Midbrain (tissue), 1 donor: ENCODE data around the gene SLC9A5.
A peak's percentile ranks its signal among the peaks of the same experiment; 100 is the strongest.

ENCODE experiments used
- DNase-seq: peaks from one replicate; lab custom pipeline; 2025; lab: John Stamatoyannopoulos, UW

Gene SLC9A5

DNA sequence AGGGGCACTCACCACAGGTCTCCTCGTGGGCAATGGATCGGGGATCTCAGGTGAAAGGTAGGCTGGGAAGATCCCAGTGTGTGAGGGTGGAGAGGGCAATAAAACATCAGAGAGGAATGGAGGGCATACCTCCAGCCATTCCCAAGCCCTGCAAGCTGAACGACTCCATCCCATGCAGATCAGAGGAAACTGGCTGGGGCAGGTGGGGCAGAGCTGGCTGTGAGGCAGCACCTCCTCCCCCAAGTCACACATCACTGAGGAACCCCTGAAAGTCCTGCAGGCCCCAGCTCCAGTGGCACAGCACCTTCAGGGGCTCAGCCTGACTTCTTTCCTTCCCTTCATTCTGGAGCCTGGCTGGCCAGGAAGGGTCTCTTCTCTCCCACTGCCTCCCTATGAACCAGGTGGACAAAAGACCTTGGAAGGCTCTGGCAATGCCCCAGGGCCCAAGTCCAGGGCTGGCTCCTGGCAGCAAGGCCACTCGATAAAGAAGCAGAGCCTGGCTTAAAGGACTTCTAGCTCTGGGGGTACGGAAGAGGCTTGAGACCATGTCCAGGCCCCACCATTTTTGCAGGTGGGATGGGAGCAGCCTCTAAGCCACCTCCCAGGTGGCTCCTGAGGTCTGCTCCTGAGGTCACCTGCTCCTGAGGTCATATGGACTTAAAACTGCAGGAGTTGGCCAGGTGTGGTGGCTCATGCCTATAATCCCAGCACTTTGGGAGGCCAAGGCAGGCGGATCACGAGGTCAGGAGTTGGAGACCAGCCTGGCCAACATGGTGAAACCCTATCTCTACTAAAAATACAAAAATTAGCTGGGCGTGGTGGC is 35.4 kb upstream of the SLC9A5 start:
- DNase-seq = no peak

DNA sequence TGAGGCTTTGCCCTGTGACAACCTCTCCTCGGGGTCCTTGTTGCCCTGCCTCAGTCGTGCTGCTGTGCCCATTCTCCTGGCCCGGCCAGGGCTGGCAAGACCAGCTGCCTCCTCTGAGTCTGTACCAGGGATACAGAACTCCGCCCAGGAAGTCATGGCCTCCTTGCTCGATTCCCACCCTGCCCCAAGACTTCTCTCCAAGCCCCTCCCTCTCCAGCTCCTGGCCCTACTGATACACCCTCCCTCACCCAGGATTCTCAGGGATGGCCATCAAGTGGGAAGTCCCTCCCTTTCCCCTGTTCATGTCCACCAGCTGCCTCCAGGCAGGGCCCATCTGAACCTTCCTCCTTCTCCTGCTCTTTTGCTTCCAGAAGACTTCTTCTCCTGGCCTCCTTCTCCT is 33.1 kb upstream of the SLC9A5 start:
- DNase-seq = no peak

DNA sequence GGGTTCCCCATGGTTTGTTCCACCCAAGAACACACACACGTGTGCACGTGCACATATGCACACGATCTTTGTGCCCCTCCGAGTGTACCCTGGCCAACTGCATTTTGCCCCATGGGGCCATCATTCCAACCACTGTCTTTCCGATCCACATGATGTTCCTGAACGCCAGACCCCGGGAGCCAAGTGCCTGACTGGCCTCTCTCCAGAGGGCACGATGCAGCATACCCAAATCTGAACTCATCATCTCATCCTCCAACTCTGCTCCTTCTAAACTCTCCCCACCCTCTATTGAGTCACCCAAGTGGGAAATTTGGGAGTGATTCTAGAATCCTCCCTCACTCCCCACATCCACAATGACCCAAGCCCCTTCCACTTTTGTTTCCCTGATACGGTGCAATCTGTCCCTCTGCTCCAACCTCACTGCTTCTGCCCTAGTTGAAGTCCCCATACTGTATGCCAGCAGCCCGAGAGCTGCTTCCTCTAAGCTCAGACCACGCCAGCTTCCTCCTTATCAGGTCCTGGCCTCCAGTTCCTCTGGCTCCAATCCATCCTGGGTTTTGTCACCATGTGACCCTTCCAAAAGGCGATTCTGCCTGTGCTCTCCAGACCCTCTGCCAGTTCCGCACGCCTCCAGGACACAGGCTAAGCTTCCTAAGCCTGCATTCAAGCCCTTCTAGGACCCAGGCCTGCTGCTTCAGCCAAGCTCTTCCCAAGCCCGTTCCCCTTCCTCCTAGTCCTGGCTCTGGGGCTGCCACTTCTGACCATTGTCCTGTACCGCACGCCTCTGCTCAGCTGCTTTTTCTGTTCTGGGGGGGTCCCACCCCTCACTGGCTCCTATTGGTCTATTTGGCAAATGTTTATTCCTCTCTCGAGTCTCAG is 31.9 kb upstream of the SLC9A5 start:
- peak; percentile 25 for DNase-seq

DNA sequence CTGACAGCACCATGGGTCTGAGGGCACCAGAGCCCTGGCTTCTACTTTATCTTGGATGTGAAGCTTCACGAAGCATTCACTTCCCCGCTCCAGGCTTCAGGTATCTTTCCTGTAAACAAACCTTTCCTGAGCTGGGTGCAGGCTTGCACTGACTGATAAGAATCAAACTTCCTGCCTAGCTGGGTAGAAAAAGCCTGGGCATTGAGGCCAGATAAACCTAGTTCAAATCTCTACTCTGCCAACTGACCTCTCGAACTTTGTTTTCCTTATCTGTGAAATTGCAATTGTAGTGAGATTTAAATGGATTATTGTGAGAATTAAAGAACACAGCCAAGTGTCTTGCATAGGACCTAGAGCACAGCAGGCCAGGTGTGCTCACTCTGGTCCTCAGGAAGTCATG is 24.8 kb upstream of the SLC9A5 start:
- DNase-seq = no peak

DNA sequence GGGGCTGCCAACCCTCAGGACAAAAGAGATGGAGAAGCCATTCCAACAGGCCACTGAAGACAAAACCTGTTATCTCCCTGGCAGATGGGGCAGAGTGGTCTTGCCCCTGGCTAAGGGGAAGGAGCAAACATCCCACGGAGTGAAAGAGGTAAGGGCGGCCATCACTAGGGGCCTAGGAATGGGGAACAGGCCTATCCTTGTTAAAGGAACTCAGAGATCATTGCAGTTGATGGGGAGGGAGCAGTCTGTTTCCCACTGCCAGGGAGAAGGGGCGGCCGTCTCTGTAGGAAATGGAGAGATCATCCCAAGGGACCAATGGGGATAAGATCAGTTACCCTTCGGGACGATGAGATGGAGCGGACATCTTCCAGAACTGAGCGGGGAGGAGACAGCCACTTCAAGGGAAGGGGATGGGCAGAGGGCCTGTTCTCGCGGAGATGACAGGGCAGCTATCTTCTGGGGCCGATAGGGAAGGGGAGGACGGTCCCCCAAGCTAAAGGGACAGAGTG is 22.4 kb upstream of the SLC9A5 start:
- no peak for DNase-seq

DNA sequence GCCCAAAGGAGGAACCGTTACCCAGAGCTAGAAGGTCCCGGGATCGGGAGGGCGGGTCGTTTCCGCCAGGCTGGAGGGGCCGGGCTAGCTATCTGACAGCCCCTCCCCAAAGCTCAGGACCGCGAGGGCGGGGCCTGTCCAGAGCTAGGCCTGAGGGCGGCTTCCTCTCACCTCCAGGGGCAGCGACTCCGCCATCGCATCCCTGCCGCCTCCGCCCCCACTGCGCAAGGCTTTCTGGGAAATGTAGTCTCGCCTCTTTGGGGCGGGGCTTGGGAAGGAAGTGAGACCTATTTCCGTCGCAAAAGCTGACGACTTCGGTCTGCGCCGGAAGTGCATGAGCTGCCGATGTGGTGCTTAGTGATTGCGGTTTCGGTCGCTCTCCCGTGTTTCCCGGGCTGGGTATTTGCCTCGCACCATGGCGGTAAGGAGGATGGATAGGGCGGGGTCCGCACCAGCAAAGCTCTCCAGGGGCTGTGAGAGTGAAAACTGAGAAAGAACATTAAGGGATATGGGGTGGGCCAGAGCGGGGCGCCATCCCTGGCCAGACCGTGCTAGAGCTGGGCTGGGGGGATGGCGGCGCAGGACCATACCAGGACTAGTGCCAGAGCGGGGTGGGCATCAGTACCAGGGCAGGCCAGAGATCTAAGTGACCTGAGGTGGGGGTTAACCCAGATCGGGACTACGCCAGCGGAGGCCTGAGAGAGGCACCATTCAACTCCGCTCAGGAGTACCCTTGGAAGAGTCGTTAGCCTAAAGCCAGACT is 21.8 kb upstream of the SLC9A5 start, which contains the start of gene TMEM208:
Gene TMEM208, plus strand, starts transcription at position 327 of the 763 bp plus-strand sequence. Its CDS starts 89 bp downstream, at position 416.
- DNase-seq = peak; percentile 97

DNA sequence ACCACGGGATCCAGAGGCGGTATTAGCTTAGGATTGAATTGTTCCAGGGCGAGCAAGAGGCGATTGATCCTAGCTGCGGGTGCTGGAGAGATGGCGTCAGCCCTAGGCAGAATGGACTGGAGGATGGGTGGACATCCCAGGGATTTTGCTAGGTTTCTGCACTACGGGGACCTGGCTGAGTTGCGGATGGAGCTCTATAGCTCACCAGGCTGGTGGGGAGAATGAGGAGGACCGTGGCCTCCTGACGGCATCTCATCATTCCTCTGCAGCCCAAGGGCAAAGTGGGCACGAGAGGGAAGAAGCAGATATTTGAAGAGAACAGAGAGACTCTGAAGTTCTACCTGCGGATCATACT is 21.2 kb upstream of the SLC9A5 start:
- no peak for DNase-seq

DNA sequence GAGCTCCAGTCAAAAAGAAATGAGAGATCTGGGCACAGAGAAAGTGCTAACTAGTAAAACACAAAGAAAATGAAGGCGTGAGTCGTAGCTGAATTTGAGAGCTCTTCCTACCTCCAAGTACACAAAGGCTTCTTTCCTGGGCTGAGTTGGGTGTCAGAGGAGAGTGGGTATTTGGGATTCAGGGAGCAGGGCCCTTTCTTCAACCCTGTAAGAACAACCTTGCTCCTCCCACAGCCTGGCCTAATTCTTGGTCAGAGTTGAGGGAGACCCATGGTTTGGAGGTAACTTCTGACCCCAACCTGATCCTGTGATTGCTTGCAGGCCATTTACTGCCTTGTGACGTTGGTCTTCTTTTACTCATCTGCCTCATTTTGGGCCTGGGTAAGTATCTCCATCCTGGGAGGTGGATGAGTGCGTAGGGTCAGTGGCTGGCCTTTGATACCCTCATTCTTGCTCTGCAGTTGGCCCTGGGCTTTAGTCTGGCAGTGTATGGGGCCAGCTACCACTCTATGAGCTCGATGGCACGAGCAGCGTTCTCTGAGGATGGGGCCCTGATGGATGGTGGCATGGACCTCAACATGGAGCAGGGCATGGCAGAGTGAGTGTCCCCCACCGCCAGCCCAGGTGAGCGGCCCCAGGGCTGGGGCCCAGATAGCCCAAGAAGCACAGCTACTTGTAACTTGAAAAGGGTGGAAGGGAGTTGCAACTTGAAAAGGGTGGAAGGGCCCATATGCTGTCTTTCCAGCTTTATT is 20.6 kb upstream of the SLC9A5 start:
- DNase-seq = no peak

DNA sequence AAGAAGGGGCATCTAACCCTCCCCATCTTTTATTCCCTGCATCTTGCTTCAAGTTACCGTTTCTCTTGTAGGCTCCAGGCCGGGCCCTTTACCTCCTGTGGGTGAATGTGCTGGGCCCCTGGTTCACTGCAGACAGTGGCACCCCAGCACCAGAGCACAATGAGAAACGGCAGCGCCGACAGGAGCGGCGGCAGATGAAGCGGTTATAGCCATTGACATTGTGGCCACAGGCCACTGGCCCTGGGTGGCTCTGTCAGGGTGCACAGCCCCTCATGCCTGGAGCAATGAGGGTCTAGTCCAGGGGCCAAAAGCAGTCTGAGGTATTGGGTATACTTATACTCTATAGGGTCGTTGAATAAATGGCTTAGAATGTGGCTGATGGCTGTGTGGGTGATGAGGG is 19.9 kb upstream of the SLC9A5 start:
- DNase-seq = no peak

DNA sequence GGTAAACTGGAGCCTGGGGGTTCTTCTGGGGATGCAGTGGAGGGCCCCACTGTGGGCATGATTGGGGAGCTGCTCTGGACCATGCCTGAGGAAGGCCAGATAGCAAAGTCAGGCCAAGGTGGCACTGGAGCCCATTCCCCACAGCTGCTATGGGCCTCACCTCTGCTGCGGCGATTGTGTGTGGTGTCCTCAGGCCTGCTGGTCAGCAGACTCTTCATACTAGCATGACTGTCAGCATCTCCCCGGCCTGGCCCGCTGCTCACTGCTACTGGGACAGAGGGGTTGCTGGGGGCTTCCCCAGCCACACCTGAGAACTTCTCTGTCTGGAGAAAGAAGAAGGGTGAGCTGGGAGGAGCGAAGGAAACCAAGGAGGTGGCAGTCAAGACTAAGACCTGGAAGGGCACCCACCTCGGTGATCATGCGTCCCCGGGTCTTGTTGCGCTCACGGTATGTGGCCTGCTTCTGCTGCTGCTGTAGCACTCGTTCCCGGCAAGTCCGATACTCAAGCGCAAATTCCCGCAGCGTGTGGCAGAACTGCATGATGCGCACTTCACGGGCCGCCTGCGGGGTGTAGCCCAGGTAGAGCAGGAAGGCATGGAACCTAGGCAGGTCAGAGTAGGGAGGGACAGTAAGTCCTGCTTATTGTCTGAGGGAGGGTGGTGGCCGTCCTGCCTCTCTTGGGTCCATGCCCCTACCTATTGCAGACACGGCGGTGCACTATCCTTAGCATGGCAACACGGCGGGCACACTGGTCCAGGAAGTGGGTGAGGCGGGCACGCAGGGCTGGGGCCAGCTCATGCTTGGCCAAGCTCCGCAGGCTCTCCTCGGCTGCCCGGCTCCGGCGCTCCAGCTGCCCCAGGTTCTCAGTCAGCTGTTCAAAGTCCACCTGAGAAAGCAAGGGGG is 18.6 kb upstream of the SLC9A5 start:
- no peak for DNase-seq

DNA sequence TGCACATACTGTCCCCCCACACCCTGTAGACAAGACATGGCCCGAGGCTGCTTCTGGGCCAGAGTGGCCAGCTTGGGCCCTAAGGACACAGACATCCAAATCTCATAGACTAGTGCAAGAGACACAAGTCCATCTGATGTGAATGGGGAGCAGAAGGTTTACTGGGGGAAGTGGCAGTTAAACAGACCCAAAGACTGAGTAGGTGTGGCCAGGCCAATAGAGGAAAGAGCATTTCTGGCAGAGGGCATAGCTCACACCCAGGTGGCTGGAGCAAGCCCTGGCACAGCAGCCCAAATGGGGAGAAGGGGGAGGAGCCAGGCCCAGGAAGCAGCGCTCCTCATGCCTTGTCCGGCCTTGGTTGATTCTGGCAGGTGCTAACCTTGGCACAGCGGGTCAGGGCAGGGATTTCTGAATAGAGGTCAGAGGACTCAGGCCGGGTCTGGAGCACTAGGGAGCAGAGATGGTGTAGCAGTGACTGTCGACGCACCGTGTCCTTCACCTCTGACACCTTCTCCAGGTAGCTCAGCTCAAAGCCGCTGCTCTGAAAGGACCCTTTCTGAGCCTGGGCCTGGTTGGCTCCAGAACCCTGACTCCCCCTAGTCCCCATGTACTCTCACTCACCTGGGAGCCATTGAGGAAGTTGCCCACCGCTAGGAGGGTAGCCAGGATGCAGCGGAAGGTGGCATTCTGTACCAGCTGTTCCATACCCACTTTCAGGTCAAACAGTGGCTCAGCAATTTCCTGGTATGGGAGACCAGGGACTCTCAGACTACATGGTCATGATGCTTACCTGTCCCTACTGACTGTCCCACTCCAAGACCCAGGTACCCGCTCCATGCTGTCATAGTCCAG is 17.7 kb upstream of the SLC9A5 start:
- no peak for DNase-seq

DNA sequence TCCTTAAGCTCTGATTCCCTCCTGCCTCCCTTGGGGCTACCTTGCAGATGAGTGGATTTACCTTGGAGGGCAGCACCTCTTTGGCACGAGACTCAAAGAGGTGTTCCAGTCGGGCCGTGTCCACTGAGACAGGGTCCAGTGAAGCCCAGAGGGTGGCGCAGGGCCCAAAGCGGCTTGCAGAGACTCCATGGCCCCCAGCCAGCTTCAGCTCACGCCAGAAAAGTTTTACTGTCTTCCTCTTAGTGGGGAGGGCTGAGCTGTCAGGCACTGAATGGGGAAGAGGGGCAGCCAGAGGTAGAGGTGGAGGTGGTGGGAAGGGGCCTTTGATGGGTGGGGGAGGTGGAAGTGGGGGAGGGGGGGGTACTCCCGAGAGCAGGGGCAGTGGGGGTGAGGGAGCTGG is 15.2 kb upstream of the SLC9A5 start:
- DNase-seq = no peak

DNA sequence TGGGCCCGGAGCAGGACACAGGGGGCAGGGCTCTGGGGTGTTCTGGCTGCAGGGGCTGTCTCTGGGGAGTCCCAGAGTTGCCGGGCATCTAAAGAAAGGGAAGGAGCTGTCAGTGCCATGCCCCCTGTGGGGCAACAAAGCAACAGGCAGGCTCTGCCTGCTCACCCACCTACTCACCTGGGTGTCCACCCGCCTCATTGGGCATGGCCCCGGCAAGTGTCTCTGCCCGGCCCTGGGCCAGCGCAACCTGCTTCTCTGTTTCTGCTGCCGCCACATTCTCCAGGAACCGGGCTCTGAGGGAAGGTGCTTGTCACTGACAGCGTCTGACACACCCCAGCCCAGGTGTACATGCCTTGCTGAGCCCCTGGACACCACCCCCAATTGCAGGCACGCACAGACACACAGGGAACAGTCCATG is 14.6 kb upstream of the SLC9A5 start:
- DNase-seq = no peak

DNA sequence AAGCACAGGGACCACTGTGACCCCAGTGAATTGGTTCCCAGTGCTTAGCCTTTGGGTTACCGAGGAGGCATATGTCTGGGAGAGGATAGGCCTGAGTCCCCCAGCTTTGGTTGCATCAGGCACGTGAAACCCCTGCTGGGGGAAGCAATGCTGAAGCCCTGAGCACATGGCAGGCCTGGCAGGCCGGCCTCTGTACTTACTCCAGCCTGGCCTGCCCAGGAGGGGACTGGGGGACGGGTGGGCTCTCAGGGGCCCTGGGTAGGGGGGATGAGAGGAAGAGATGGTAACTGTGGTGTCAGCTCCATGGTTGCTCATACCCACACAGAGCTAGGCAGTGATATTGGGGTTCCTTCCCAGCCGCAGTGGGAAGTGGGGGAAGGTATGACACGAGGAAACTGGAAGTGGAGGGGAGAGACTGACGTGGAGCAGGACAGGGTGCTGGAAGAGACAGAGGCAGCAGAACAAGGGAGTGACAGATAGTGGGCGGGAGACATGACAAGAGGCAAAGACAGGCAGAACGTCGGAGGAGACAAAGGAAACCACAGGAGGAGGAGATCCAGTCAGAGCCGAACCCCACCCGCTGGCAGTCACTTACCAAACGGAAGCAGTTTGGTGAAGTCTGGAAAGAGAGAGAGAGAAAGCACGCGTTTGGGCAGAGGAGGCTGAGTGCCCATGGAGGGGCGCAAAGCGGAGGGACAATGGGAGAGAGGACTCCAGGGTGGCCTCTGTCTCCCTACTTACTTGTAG is 12.8 kb upstream of the SLC9A5 start:
- no peak for DNase-seq

DNA sequence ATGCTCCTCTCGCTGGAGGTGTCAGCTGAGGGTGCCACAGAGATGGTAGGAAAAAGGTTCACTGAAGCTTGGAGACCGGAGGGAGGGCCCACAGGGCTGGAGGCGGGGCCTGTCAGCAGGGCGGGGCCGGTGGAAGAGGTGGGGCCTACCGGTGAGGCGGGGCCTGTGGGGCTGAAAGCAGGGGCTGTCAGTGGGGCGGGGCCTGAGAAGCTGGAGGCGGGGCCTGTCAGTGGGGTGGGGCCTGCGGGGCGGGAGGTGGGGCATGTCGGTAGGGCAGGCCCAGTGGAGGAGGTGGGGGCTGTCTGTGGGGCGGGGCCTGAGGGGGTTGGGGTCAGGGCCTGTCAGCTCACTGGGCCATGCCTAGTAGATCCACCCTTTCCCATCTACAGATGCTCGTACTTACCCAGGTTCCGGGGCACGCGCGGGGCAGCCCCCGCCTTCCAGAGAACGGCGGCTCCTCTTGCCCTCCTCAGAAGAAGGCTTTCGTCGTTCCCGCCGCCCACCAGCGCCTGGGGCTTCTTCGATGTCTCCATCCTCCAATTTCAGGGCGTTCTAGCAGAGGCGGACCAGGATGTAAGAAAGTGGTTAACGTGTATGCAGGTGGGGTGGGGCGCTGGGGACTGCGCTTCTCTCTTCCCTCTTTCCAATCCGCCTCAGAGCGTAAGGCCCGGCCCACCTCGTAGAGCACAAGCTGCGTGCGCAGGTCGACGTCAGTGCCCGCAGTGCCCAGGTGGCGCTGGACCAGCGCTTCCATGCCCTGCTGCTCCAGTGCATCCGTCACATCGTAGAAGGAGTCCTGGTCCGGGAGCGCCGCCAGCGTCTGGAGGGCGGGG is 12.0 kb upstream of the SLC9A5 start:
- DNase-seq = no peak

DNA sequence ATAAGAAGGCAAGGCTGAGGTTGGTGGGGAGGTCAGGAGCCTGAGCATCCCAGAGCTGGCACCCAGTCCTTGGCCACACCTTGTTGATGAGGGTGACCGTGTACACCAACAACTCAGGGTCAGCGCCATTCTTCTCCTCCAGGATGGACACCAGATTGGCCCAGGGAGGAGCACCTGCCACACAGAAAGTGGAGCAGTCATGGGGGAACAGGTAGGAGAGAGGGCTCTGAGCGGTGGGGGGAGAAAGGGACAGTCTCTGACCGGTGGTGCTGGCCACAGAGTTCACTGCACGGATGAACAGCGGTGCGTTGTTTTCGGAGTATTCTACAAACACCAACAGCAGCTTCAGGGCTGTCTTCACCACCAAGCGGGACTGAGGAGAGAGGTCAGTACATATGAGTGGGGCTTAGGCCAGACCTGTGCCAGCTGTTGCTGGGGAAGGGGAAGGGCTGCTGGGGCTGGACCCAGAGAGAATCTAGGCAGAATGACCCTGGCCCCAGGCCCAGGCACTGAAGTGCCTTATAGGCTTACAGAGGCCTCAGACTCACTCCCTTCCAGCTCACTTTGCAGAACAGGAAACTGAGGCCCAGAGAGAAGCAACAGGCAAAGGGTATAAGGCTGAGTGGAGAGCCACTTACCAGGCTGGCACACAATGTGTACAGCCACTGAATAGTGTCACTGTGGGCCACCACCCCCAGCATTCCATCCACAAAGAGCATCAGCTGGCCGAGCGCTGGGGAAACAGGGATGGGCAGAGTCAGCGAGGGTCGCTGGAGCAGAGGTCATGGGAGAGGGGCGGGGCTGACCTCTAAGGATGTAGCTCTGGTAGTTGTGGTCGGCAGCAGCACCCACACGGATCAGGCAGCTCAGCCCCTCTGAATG is 11.1 kb upstream of the SLC9A5 start:
- no peak for DNase-seq

DNA sequence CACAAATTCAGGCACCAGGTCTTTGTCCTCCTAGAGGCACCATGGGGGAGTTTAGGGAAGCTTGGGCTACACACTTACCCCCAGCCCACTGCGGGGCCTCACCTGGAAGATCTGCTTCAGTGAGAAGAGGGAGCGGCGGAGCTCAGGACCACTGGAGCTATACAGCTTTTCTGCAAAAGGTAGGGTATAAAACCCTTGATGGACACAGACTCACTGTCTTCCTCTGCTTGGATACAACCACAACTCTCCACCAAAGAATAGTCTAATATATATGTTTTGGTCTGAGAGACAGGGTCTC is 10.6 kb upstream of the SLC9A5 start:
- DNase-seq = no peak
